HG03432 (cell line): ENCODE measurements around the gene CHERP.
"Not testable (repeated sequence)": the region's sequence is repeated elsewhere in the genome, so short reads cannot be mapped to it uniquely, and the experiment has no call there.

ENCODE experiments used
- ATAC-seq: cut with Tn5 transposase; IDR thresholded peaks from one replicate; pipeline ENCODE4 v1.9.1; 2021; ENCODE audit warnings: mild to moderate bottlenecking, moderate library complexity; ENCODE audit not compliant: unreplicated experiment

The CHERP gene

DNA sequence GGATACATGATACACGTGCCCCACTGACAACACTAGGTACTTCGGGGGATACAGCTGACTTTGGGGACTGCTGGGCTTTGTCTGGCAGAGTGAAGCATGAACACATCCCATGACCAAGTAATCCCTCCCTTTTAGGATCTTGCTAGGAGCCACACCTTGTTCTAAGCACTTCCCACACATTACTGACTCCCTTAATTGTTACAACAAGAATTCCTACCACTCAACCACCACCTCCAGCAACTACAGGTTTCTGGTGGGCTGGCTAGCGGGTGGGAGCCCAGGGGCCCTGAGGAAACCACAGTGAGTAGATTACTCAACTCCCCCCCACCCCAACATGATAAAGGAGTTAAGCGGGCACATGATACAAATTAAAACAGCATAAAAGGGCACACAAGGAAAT lies 37.1 kb upstream of the CHERP start:
- no peak for ATAC-seq

DNA sequence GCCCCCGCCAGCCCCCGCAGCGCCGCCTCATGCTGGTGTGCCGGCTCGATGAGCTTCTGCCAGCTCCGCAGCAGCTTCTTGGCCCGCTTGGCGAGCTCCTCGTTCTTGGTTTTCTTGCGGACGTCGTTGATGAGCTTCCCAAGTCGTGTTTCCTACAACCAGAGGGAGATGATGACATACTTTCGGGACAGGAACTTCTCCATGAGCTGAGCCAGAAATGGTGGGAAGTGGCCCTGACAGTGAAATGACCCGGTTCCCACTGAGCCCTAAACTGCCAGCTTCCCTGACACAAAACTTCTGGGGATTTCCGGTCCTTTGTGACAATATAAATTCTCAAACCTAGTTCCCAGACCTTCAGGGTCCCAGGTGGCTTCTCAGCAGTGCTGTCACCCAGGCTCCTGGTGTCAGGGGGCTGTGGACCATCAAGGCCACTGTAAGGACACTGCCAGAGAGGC lies 35.3 kb upstream of the CHERP start:
- no peak for ATAC-seq

DNA sequence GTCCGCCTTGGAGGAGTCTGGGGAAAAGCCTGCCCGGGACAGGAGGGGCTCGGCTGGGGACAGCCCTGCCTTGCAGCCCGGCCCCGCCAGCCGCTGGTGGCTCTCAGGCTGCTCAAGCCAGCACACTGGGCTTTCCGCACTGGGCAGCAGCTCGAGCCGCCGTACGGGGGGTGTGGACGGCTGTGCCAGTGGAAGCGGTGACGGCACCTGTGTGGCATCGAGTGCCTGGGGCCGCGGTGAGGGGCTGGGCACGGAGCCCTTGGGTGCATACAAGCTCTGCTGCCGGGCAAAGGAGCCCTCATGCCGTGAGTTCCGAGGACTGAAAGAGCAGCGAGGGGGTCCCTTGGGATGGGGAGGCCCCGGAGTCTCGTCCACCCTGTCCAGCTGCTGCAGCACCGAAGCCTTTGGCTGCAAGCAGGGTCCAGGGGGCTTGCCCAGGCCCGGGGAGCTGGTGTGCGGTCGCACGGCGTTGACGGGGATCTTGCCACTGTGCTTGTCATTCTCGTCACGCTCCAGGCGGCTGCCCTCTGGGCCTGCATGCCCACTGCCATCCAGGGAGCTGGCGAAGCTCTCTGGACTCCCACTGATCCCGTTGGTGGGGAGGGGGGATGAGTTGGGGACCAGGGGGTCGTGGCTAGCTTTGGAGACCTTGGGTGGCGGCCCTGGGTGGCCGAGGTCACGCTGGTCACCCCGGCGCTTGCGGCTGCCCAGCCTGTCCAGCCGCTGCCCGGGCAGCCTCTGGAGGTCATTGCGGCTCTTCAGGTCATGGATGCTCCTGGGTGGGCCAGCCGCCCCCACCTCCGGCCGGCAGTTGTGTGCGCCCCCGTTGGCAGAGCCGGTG lies 34.7 kb upstream of the CHERP start:
- ATAC-seq, result no peak

DNA sequence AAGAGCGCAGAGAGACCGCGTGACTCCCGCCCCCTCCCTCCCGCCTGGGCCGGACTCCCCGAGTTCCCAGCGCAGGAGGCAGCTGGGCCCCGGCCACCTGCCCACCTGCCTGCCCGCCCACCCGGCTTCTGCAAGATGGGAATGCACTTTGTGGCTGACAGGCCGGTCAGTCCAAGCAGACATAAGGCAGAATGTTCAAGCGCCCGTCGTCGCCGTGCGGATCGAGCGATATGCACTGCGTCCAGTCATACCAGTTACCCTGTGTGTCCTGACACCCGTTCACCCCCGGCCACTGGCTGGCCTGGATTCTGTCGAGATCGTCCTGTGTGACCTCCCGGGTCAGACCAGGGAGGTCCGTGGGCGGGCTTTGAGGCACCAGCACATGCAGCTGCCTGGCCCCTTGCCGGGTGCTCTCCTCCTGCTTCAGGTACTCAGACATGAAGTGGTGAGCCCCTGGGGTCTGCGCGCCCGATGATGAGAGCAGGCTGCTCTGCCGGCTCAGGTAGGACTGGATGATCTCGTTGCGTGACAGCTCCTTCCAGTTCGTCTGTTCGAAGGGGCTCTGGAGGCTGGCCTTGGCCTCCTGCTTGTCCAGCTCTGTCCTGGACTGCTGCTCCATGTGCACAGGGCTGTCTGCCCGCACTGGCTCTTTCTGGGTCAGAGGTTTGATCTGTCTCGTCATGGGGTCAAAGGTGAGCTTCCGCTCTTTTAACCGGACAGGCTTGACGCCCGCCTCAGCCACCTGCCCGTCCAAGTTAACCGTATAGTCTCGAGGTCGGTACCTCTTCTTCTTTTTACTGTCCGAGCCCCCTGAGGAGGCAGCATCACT lies 33.8 kb upstream of the CHERP start:
- no peak for ATAC-seq

DNA sequence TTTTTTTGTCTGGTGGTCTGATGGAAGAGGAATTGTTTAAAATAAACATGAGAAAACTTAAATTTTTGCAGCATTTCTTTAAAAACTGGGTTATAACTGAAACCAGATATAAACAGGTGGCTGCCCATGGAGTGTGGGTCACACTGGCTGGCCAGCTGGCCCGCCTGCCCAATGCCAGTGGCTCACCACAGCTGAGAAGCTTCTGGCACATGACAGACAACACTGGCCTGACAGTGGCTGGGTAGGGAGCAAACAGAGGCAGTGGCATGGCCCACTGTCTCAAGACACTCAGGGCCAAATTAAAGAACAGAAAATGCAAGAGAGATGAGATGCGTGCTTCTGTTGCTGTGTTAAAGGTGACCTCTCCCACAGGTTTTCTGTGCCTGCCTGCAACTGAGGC lies 33.0 kb upstream of the CHERP start:
- no peak for ATAC-seq

DNA sequence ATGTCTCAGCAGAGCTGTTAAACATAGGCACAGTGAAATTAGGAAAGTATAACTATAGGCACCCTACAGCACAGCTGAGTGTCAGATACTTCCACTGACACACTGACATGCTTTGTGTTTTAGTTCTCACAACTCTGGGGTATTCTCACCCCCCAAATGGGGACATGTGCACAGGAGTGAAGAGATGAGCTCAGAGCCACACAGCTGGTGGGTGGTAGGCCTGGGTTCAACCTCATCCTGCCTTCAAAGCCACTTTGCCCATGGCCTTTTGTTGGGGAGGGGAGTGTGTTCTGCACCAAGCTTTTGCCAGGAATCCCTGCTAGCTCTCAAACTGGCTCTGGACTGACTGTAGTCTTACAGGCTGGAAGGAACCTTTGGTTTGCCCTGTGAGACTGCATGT lies 31.7 kb upstream of the CHERP start:
- ATAC-seq, result no peak

DNA sequence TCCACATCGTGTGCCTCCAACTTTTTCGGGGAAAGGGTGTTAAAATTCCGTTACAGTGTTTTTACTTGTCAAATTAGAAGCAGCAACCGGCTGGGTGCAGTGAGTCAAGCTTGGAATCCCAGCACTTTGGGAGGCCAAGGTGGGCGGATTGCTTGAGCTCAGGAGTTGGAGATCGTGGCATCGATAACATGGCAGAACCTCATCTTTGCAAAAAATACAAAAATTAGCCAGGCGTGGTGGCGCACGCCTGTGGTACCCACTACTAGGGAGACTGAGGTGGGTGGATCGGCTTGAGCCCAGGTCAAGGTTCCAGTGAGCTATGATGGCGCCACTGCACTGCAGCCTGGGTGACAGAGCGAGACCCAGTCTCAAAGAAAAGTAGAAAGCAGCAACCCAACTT lies 31.1 kb upstream of the CHERP start:
- no peak for ATAC-seq

DNA sequence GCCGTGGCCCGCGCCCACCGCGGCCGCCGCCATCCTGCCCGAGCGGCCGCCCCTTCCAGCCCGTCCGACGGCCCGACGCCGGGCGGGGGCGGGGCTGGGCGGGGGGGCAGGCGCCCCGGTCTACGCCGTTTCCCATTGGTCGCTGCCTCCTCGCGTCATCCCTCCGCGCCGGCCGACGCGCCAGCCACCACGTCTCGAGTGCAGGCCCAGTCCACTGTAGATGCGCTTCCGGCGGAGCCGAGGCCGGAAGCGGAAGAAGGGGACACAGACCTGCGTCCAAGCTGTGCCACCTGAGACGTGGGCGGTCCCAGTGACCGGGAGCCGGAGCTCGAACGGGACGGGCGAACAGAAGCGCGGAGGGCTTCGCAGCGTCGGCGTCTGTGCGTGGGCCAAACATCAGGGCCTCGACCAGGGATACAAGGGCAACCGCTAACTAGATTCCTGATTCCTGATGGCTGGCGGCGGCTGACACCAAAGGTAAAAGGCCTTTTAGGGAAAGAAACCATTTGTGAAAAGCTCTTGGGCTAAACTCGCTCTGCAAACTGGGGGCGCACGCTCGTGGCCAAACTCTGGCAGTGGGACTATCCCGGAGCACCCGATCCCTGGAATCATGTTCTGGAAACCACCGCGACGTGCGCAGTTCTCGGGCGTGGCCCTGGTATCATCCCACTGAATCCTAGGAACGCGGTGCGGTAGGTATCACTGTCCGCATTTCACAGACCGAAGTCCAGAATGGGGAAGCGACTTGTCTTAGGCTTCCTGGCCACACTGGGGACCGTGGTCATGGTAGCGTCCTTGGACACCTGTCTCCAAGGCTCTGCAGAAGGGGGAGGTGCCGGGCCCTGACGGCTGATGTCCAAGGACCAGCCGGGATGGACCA lies 30.3 kb upstream of the CHERP start, which contains the start of gene SLC35E1:
SLC35E1 (minus strand) TSS at position 84 of the 880 bp plus-strand sequence; CDS start at position 33, 51 bp downstream.
- ATAC-seq, result peak; percentile 80

DNA sequence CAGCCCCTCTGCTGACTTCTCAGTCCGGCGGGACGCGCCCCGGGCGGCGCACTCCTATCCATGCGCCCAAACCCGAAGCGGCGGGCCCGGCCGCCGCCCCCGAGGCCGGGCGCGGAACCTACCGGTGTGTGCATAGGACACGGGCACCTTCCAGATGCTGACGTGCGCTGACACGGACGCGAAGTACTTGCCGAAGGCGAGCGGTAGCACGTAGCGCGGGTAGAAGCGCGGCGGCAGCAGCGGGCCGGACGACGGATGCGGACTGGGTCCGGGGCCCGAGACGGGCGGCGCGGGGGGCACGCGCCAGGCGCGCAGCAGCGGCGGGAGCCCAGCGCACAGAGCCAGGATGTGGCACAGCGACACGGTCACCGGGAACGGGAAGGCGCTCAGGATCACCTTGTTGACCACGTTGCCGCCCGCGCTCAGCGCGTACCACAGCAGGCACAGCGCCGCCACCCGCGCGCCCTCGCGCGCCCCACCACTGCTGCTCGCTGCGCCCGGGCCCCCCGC lies 29.6 kb upstream of the CHERP start:
- ATAC-seq, result no peak

DNA sequence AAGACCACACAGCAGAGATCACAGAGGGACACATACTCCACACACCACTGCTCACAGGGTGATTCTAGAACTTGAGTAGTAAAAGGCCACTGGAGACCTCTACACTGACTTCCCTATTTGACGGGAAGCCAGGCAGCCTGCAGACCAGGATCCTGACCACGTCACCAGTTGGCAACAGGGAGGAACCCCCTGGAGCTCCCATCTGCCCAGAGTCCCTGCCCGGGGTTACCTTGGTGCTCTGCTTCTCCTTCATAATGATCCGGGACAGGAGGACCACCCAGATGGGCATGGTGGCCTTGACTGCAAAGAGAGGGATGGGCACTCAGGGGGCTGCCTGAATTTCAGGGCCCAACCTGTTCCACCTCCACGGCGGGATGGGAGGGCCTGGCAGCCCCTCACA lies 29.0 kb upstream of the CHERP start:
- ATAC-seq, result peak; percentile 4

DNA sequence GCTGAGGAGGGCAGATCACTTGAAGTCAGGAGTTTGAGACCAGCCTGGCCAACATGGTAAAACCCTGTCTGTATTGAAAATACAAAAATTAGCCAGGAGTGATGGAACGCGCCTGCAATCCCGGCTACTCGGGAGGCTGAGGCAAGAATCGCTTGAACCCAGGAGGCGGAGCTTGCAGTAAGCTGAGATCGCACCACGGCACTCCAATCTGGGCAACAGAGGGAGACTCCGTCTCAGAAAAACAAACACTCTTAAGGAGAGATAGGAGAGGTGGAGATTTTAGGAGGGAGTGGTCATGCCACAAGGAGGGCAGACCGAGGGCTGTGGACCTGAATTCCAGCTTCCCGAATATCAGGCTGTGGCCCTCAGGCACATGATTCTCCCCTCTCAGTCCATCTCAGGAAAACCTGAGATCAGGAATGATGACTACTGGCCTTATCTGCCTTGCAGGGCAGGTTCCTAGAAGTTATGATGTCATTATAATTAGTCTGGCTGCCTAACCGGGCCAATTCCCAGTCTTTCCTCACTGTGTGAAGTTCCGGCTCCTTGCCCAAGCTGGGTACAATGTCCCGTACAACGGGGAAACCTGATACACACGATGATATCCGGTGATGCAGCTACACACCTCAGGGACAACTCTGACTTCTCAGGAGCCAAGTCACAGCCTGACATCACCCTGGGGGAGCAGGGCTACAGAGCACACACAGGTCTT lies 27.5 kb upstream of the CHERP start:
- no peak for ATAC-seq

DNA sequence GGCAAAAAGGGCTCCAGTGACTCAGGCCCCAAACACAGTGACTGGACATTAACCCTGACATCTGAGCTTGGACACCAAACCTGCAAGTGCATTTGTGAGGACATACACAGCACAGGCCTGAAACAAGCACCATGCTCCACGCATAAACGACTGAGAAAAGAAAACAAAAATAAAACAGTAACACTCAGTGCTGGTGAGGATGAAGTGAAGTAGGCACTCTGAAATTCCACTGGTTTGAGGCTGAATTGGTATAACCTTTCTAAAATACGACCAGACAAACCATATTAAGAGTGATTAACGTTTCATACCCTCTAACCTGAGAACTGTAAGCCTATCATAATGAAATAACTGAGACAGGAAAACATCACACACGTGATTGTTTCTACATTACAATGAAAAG lies 24.5 kb upstream of the CHERP start:
- ATAC-seq, result no peak

DNA sequence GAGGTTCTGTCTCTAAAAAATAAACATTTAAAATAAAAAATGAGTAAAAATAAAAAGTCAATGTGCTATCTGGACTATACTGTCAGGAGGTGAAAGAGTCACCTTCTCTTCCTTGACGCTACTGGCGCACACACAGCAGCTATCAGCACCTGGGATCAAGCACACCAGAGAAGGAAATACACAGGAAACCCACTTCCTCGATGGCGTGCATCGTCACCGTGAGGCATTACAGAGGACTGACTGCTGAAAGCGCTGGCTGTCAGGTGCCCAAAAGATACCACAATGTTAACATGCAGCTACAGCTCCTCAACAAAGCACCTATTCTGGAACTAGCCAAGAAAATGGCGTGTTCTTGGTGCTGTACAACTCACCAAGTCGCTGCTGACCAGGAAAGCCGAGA lies 23.9 kb upstream of the CHERP start:
- ATAC-seq, result no peak

DNA sequence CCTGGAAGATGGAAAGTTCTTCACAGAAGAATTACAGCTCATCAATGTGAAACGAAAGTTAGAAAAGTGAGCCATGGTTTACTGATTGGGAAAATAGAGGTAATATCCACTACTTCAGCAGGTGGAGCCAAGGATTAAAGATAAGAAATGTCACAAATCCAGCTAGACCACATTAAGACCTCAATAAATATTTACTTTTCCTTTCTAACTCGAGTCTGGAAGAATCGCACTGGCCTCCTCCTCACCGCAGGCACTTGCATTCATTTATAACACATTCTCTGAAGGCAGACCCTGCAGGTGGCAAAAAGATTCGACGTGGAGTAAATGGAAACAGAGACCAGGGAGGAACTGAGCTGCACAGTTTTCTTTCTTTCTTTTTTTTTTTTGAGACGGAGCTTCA lies 22.6 kb upstream of the CHERP start:
- no peak for ATAC-seq

DNA sequence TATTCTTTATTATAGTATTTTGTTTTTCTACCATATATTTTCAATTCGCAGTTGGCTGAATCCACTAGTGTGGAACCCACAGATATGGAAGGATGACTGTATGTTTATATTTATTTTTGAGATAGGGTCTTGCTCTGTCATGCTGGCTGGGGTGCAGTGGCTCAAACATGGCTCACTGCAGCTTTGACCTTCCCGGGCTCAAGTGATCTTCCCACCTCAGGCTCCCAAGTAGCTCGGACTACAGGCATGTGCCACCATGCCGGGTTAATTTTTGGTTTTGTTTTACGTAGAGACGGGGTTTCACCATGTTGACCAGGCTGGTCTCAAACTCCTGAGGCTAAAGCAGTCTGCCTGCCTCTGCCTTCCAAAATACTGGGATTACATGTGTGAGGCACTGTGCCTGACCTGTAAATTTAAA lies 20.4 kb upstream of the CHERP start:
- no peak for ATAC-seq

DNA sequence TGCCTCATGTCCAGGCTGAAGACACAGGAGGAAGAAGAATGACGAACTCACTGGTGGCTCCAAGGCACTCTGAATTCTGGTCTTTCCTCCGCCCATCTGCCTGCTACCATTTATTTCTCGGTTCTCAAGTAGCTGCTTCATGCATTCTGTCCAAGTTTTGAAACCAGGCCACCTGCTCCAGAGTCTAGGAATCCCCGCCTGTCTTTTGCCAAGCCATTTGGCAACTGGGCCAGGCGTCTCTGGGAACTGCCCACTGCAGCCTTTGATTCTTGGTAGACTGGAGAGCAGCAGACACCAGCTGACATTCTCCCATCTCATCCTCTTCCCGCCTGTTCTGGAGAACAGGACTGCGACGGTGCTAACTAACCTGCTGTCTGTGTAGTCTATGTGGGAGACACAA lies 19.1 kb upstream of the CHERP start:
- no peak for ATAC-seq

DNA sequence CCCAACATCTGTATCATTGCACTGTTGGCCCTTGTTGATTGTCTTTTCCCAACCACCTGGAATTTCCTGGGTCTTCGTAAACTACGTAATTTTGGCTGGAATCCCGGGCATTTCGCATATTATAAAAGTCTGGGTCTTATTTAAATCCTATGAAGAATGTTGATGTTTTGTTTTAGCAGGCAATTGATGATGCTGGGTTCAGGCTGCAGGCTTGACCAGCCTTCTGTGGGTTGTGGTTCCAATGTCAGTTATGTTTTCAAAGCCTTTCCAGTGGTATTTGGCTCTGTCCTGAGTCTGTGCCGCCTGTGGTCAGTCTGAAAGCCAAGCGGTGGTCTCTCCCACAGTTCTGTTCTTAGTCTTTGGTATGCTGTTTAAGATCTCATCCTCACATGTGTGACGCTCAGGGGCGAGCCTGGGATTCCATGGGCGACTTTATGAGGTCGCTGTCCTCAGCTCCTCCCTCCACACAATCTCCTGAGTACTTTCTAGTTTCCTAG lies 17.6 kb upstream of the CHERP start:
- no peak for ATAC-seq

DNA sequence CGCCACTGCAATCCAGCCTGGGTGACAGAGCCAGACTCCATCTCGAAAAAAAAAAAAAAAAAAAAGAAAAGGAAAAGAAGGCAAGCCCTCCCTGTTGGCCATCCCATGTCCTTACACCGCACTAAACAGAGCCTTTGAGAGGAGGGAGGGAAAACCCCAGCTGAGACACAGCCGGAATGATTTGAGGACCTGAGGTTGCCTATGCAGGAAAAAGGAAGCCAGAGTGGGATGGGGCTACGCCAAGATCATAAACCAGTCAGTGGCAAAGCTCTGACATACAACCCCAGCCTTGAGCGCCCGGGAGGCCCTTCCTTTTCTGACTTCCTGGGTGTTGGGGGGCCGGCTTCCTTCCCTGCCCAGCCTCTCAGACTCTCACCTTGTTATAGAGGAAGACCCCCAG lies 12.5 kb upstream of the CHERP start:
- ATAC-seq, result no peak

DNA sequence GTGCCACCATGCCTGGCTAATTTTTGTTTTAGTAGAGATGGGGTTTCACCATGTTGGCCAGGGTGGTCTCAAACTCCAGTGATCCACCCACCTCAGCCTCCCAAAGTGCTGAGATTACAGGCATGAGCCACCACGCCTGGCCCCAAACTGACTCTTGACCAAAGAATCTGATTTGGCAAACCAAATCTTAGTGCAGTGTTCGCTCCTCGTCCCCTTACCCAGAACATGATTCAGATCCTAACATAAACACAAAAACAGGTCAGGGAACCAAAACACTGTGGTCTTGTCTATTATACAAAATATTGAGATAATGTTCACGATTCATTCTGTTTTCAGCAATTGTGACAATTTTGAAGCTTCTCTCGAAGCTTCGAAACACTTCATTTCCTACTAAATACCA lies 9.7 kb upstream of the CHERP start:
- not testable (repeated sequence) for ATAC-seq

DNA sequence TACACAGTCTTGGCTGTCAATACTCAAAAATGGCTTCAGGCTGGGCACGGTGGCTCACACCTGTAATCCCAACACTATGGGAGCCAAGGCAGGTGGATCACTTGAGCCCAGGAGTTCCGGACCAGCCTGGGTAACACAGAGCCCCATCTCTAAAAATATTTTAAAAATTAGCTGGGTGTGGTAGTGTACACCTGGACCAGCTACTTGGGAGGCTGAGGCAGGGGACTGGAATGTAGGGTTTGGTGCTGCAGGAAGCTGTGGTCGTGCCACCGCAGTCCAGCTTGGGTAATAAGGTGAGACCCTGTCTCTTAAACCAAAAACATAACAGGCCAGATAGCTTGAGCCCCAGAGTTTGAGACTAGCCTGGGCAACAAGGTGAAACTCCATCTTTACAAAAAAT lies 6.7 kb upstream of the CHERP start:
- no peak for ATAC-seq
